Testis (tissue), 2 donors: ENCODE results near the gene ULBP3.

Experiments used
- POLR2A ChIP-seq: fragments of 450-650 bp; IDR thresholded peaks from one replicate; pipeline ENCODE4 v1.6.1; 2017; ENCODE audit warnings: antibody characterized with exemption, mild to moderate bottlenecking, moderate library complexity
- TF ChIP-seq, protein P1 (sequence below), 3 experiments: fragments of 450-650 bp in 2 of 3; fragments of 200-600 bp in 1 of 3; sonication (generic) in 1 of 3; IDR thresholded peaks; one replicate each; pipeline ENCODE4 v1.5.1; 2016 to 2019; ENCODE audit warnings: antibody characterized with exemption in 3 of 3, mild to moderate bottlenecking in 2 of 3, moderate library complexity in 1 of 3

DNA sequence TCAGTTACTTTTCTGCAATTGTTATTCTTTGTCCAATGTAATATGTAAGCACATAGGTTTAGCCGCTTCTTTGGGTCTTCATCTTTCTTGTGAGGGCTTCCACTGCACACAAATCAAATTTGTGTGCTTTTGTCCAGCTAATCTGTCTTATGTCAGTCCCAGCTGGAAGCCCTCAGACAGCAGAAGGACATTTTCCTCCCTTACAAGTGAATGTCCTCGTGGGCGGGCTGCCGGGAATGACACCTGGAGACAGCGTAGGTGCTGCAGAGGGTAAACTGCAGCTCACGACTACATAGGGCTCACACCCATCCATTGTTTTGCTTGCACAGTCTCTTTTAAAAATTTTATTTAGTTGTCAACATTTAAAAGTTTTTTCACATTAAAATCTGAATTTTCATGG, 49.3 kb upstream of the ULBP3 start:
- TF ChIP-seq, protein P1, sequence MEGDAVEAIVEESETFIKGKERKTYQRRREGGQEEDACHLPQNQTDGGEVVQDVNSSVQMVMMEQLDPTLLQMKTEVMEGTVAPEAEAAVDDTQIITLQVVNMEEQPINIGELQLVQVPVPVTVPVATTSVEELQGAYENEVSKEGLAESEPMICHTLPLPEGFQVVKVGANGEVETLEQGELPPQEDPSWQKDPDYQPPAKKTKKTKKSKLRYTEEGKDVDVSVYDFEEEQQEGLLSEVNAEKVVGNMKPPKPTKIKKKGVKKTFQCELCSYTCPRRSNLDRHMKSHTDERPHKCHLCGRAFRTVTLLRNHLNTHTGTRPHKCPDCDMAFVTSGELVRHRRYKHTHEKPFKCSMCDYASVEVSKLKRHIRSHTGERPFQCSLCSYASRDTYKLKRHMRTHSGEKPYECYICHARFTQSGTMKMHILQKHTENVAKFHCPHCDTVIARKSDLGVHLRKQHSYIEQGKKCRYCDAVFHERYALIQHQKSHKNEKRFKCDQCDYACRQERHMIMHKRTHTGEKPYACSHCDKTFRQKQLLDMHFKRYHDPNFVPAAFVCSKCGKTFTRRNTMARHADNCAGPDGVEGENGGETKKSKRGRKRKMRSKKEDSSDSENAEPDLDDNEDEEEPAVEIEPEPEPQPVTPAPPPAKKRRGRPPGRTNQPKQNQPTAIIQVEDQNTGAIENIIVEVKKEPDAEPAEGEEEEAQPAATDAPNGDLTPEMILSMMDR (IDR thresholded peaks at IDR 0.05) = no peak
- no peak for TF ChIP-seq POLR2A
